ENCODE data around the gene SFXN1. TPM values are rescaled to one million over a fixed set of nuclear protein-coding genes. Genes with fewer than 3 reads are reported as not detected.

SFXN1 gene
- total RNA-seq, 1 donor = 81.3 TPM

GRCh38 chr5:175464074-175464941 is 14.1 kb upstream of the SFXN1 start:
- DNase-seq (ENCODE audit: low read depth in 2 of 3, low spot score in 2 of 3) = peak in 2 of 3 donors; percentile 37 to 70

DNA sequence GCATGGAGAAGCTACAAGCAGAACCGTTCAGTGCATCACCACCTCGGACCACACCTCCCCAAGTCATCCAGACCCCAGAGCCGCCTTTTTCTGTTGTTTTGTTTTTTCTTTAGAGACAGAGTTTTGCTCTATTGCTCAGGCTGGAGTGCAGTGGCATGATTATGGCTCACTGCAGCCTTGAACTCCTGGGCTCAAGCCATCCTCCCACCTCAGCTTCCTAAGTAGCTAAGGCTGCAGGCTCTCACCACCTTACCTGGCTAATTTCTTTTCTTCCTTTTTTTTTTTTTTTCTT is 13.5 kb upstream of the SFXN1 start:
- DNase-seq (ENCODE audit: low read depth in 2 of 3, low spot score in 2 of 3) = no peak

- DNase-seq (ENCODE audit: low read depth in 2 of 3, low spot score in 2 of 3) = no peak
These were observed 13.1 kb upstream of the SFXN1 start for GRCh38 chr5:175465282-175465681.

- DNase-seq (ENCODE audit: low read depth in 2 of 3, low spot score in 2 of 3) = no peak
These were observed 11.6 kb upstream of the SFXN1 start for GRCh38 chr5:175466700-175467318.

- no peak for DNase-seq (ENCODE audit: low read depth in 2 of 3, low spot score in 2 of 3)
These were observed 10.2 kb upstream of the SFXN1 start for GRCh38 chr5:175467983-175468690.

- no peak for DNase-seq (ENCODE audit: low read depth in 2 of 3, low spot score in 2 of 3)
These were observed 9.5 kb upstream of the SFXN1 start for GRCh38 chr5:175468892-175469291.

DNA sequence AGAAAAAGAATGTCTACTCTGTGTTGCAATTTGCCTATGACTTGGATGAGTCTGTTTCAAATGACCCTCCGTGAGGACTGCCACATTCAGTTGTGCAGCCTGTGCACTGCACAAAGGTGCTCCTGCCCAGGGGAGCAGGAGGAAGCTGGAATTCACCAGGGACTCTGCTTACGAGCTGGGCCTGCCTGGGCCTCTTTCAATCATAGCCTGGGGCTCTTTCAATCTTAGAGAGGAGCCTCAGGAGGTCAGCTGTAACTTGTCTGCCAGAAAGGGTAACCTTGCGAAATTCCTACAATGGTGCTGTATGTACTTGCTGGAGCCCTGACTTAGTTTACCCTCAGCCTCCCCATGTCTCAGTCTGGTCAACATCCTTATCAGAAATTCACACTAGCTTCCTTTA is 8.4 kb upstream of the SFXN1 start:
- DNase-seq (ENCODE audit: low read depth in 2 of 3, low spot score in 2 of 3) = no peak

DNA sequence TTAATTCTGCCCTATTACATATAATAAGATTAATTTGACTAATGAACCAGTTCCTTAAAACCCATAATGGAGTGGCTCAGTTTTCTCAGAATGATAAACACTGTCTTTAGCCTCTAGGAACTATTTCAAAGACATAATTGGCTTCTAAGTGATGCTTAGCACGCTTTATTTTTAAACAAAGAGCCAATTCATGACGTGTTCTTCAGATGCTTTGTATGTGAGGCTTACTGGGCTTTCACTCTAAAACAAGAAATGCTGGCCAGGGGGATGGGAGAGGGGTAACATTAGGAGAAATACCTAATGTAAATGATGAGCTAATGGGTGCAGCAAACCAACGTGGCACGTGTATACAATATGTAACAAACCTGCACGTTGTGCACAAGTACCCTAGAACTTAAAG is 7.6 kb upstream of the SFXN1 start:
- no peak for DNase-seq (ENCODE audit: low read depth in 2 of 3, low spot score in 2 of 3)

- DNase-seq (ENCODE audit: low read depth in 2 of 3, low spot score in 2 of 3) = no peak
These were observed 7.2 kb upstream of the SFXN1 start for GRCh38 chr5:175471196-175471595.

DNA sequence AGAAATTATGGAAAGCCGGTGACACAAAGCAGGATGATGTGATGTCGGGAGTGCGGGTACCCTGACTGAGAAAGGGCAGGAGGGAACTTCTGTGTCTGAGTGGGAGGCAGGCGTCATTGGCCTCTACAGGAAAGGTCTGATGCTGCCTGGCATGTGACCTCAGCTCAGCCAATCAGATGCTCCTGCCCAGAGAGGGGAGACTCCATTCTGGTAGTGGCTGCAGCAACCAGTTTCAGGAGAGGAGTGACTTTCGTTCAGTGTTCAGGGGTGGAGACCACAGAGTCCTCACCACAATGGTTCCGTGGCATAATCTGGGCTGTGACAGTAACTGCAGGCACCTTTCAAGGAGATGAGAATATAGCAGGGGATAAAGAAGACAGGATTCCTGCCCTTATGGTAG is 6.7 kb upstream of the SFXN1 start:
- DNase-seq (ENCODE audit: low read depth in 2 of 3, low spot score in 2 of 3) = no peak

GRCh38 chr5:175472378-175472777 is 6.0 kb upstream of the SFXN1 start:
- no peak for DNase-seq (ENCODE audit: low read depth in 2 of 3, low spot score in 2 of 3)

DNA sequence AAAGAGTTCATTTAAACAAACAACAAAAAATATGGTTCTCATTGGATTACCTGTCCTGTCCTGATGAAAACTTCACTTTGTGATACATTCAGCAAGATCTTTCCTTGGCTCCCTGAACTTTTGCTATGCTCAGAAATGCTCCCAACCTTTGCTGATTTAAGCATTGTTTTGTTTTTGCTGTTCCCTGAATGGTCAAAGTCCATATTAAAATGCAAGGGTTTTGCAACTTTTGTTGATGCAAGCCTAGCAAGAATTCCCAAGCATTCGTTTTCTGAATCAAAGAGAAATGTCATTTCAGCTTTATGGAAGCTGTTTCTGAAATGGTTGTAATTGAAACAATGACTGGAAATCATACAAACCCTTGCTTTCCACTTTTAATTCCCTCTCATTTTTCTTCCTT is 3.1 kb upstream of the SFXN1 start:
- DNase-seq (ENCODE audit: low read depth in 2 of 3, low spot score in 2 of 3) = no peak

DNA sequence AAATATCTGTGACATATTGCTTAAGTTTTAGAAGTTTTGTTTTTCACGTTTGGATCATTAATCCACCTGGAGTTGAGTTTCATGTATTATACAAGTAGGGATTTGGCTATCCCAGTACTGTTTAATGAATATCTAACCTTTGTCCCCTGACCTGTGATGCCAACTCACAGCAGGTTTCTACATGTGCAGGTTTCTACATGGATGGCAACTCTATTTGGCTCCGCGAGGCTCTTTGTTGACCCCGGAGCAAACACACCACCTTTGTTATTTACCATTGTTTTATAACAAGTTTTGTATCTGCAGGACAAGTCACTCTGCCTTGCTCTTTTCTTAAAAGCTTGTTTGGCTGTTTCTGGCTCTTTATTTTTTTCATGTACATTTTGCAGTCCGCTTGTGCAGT is 920 bp upstream of the SFXN1 start:
- DNase-seq (ENCODE audit: low read depth in 2 of 3, low spot score in 2 of 3) = no peak

GRCh38 chr5:175478008-175478383 is 364 bp upstream of the SFXN1 start:
- DNase-seq (ENCODE audit: low read depth in 2 of 3, low spot score in 2 of 3) = no peak

DNA sequence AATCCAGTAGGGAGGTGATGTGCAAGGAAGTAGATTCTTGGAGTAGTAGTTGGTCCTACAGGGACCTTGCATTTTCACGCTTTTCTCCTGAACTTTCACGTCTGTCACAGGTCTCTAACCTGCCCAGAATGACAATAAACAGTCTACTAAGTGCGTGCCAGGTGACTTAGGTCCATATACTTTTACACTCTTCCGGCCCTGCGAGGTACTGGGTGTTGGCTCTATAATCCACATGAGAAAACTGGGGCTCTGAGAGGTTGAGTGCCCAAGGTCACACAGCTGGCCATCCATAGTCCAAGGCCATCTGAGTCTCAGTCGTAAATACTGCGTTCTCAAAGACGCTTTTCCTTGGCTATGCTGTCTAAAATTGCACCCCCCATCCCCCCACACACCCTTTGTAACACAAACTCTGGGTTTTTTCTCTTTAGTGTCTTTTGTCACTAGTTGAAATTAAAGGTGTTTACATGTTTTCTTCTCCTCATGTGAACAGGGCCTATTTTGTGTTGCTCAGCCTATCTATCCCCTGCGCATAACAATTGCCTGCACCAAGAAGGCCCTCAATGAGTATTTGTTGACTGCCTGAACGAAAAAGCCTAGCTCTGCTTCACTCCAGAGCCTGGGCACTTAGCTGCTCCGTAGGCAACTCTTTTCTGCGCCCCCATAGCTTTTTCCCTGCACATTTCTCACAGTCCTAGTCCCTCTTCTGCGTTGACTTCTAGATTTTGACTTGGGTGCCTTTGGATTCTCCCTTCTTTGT is 943 bp downstream of the SFXN1 start:
- no peak for DNase-seq (ENCODE audit: low read depth in 2 of 3, low spot score in 2 of 3)

DNA sequence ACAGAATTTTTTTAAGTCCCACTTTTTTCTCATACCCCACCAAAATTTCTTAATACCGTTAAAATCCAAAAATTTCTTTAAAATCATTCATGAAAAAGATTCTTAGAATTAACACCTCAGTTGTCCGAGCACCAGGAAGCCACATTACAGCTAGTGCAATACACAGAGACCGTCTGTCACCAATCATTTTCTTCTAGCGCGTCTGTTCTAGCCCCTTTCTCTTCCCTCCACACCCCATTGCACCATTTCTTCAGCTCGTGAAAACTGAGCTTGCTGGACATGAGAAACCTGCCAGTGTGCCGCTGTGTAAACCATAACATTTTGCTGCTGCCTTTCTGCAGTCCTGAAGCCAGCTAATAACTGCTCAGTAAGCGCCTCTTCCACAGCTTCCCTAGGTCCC is 5.0 kb downstream of the SFXN1 start:
- DNase-seq (ENCODE audit: low read depth in 2 of 3, low spot score in 2 of 3) = no peak

- DNase-seq (ENCODE audit: low read depth in 2 of 3, low spot score in 2 of 3) = no peak
These were observed 6.0 kb downstream of the SFXN1 start for GRCh38 chr5:175484322-175484721.

DNA sequence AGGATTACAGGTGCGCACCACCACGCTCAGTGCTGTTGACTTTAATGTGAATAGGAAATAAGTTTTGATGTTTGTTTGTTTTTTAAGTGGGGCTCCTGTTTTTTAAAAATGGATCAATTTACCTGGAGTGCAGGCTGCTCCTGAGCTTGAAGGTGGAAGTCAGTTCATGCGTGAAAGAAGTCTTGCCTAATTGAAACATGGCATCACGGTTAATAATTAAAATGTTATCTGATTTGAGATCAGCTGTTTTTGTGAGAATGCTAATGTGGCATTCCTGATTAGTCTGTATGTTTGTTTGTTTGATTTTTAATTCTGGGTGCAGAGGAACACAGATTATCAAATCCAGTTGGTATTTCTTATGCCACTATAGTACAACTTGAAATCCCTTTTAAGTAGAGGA is 6.5 kb downstream of the SFXN1 start:
- DNase-seq (ENCODE audit: low read depth in 2 of 3, low spot score in 2 of 3) = no peak

- DNase-seq (ENCODE audit: low read depth in 2 of 3, low spot score in 2 of 3) = no peak
These were observed 7.3 kb downstream of the SFXN1 start for GRCh38 chr5:175485631-175486030.

DNA sequence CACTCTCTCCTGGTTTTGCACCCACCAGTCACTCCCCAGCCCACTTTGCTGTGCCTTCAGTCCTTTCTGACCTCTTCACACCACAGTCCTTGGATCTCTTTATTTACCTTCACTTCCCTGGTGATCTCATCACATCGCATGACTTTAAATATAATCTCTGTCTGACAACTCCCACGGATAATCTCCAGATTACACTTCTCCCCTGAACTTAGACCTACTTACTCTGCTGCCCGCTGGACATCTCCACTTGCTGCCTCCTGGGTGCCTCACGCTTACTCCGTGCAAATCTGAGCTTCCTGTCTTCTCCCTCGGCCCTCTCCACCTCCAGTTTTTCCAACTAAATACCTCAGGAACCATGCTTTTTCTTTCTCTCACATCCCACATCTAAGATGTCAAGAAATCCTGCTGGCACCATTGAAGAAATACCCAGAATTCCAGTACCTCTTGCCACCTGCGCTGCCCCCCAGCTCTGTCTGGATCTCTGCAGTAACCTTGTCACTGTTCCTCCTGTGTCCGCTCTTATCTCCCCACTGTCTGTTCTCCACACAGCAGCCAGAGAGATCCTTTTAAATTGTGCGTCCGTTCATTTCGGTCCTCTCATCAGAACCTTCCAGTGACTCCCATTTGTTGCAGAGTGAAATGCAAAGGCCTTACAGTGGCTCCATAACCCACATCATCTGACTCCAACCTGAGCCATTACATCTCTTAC is 9.3 kb downstream of the SFXN1 start:
- no peak for DNase-seq (ENCODE audit: low read depth in 2 of 3, low spot score in 2 of 3)
